Measurements from ENCODE around the gene GPR158. TPM values are rescaled to one million over a fixed set of nuclear protein-coding genes. Genes with fewer than 3 reads are reported as not detected.

GPR158 gene
- total and polyA plus RNA-seq, 2 of the 8 experiments (the other 6 are each of a cell fraction or from before 2014, with no cell fraction given), result 0.14 to 0.78 TPM

DNA sequence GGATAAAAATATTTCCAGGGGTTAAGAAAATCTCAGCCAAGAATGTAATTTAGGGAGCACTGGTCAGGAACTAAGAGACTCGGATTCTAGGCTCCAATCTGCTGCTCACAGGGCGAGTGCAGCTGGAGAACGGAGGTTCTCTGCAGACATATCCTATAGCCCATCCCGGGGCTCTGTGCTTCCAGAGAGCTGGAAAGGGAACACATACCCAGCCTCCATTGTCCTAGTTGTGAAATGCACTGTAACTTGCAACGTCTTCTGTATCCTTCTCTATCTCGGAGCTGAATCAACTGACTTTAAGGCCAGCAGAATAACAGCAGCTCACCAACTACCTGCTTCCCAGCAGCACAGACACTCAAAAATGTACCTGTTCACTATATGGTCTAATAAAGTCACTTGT lies 408.2 kb downstream of the GPR158 start:
- H3K23ac ChIP-seq (ENCODE audit: insufficient read length), result no peak overlapping the region
- H3K4me1 ChIP-seq (replicated peaks in 1 of 4; ENCODE audit: control insufficient read depth in 3 of 4, insufficient read depth in 4 of 4, low read length in 3 of 4), result no peaks in the 10 kb centered on the region
- no peak overlapping the region for H3K14ac ChIP-seq (ENCODE audit: insufficient read length)
- WGBS, 2 experiments (ENCODE audit: extremely low coverage in 1 of 2, insufficient coverage in 1 of 2, insufficient read length in 1 of 2, insufficient replicate concordance in 2 of 2, low coverage in 1 of 2, low lambda C conversion rate in 2 of 2, missing lambda C conversion rate in 1 of 2), result 82% methylated on average over 6 of the region's 6 CpGs; no CpG with 5 or more reads in 1 of the 2 experiments
- H3K27me3 ChIP-seq (replicated peaks in 1 of 4; ENCODE audit: control insufficient read depth in 3 of 4, extremely low read depth in 1 of 4, insufficient read depth in 3 of 4, low read length in 3 of 4), result peaks cover 0 to 1% (median 0%) of the 10 kb centered on the region in 4 experiments; a peak in 1 of 7 replicates
- no peak overlapping the region for H3K18ac ChIP-seq (ENCODE audit: extremely low read depth, low read length)
- no peaks in the 10 kb centered on the region for H3K79me1 ChIP-seq (ENCODE audit: low read depth, low read length)
- no peak overlapping the region for H3K4ac ChIP-seq (replicated peaks; ENCODE audit: insufficient read length, low read depth, low read length)
- no peaks in the 10 kb centered on the region for H3K36me3 ChIP-seq (ENCODE audit: control insufficient read depth in 2 of 4, insufficient read depth in 4 of 4, low read length in 3 of 4)
- H2AFZ ChIP-seq (ENCODE audit: low read length), result no peak overlapping the region
- no peak for DNase-seq (ENCODE audit: low read depth in 1 of 2, low spot score in 2 of 2)
- no peak overlapping the region for H2BK5ac ChIP-seq (ENCODE audit: low read depth, low read length)
- H2BK20ac ChIP-seq (ENCODE audit: low read length), result no peak overlapping the region
- no peak overlapping the region for H3K9ac ChIP-seq (replicated peaks in 1 of 4; ENCODE audit: extremely low read depth in 1 of 4, low read depth in 3 of 4, low read length in 3 of 4)
- H3K56ac ChIP-seq (replicated peaks; ENCODE audit: insufficient read length, low read depth, low read length), result no peak overlapping the region
- H3K4me3 ChIP-seq (ENCODE audit: extremely low read depth in 1 of 4, insufficient read depth in 2 of 4, low read depth in 3 of 4, low read length in 4 of 4), result no peak overlapping the region
- ChIA-PET CTCF (ENCODE audit: partially characterized antibody) (no interaction called here), POLR2A (ENCODE audit: partially characterized antibody) (no interaction called here)
- H2AK5ac ChIP-seq (ENCODE audit: low read depth, low read length), result no peak overlapping the region
- no peak overlapping the region for H2BK12ac ChIP-seq (ENCODE audit: low read depth, low read length)
- H2BK15ac ChIP-seq (ENCODE audit: low read length), result no peak overlapping the region
- no peak overlapping the region for H2BK120ac ChIP-seq (replicated peaks; ENCODE audit: low read depth, low read length)
- H4K8ac ChIP-seq (ENCODE audit: extremely low read depth, insufficient read depth, low read length), result no peak overlapping the region
- H4K20me1 ChIP-seq (replicated peaks in 1 of 2; ENCODE audit: control insufficient read depth in 1 of 2, insufficient read depth in 2 of 2, low read length in 2 of 2), result no peaks in the 10 kb centered on the region
- no peaks in the 10 kb centered on the region for H3K79me2 ChIP-seq (ENCODE audit: control insufficient read depth in 1 of 2, insufficient read depth in 2 of 2, low read length in 2 of 2)
- no peak overlapping the region for H4K91ac ChIP-seq (replicated peaks; ENCODE audit: insufficient read length, low read length)
- H3K23me2 ChIP-seq (ENCODE audit: low read depth, low read length), result no peaks in the 10 kb centered on the region
- H3K27ac ChIP-seq (ENCODE audit: low read depth, low read length), result no peak overlapping the region
- no peak for FAIRE-seq
- H3K4me2 ChIP-seq (ENCODE audit: insufficient read depth in 1 of 2, low read depth in 2 of 2, low read length in 2 of 2), result no peak overlapping the region
- H3K9me3 ChIP-seq (ENCODE audit: insufficient read depth in 2 of 2, low read depth in 1 of 2, low read length in 1 of 2), result no peaks in the 10 kb centered on the region
- no peak overlapping the region for H4K5ac ChIP-seq (ENCODE audit: insufficient read length, low read depth, low read length)
- TF ChIP-seq SIRT6 (IDR thresholded peaks at IDR 0.05; ENCODE audit: low read length), result no peak
- TF ChIP-seq KDM5A (IDR thresholded peaks at IDR 0.05; ENCODE audit: low read length), result no peak
- TF ChIP-seq NRF1 (IDR thresholded peaks at IDR 0.05; ENCODE audit: low read depth, low read length), result no peak
- no peak for TF ChIP-seq POU5F1 (IDR thresholded peaks at IDR 0.05; ENCODE audit: low read depth, low read length)
- TF ChIP-seq, protein P1, sequence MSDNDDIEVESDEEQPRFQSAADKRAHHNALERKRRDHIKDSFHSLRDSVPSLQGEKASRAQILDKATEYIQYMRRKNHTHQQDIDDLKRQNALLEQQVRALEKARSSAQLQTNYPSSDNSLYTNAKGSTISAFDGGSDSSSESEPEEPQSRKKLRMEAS (IDR thresholded peaks at IDR 0.05), result no peak
- TF ChIP-seq TBP (IDR thresholded peaks at IDR 0.05; ENCODE audit: low read depth, low read length), result no peak
- no peak for TF ChIP-seq SP1 (IDR thresholded peaks at IDR 0.05; ENCODE audit: low read depth, low read length)
- TF ChIP-seq EP300 (IDR thresholded peaks at IDR 0.05; ENCODE audit: borderline replicate concordance in 1 of 2, low read depth in 2 of 2, low read length in 2 of 2), result no peak
- TF ChIP-seq HDAC6 (IDR thresholded peaks at IDR 0.05; ENCODE audit: low read depth, low read length), result no peak
